GM18861 (cell line): ENCODE results near the gene CFAP251.
"Not testable (repeated sequence)": the region's sequence is repeated elsewhere in the genome, so short reads cannot be mapped to it uniquely, and the experiment has no call there.

Source experiments
- ATAC-seq: cut with Tn5 transposase; IDR thresholded peaks from one replicate; pipeline ENCODE4 v1.9.1; 2021; ENCODE audit not compliant: unreplicated experiment

CFAP251 gene

GRCh38 chr12:122024132-122024785 is 105.9 kb downstream of the CFAP251 start:
- ATAC-seq = peak; percentile 32

DNA sequence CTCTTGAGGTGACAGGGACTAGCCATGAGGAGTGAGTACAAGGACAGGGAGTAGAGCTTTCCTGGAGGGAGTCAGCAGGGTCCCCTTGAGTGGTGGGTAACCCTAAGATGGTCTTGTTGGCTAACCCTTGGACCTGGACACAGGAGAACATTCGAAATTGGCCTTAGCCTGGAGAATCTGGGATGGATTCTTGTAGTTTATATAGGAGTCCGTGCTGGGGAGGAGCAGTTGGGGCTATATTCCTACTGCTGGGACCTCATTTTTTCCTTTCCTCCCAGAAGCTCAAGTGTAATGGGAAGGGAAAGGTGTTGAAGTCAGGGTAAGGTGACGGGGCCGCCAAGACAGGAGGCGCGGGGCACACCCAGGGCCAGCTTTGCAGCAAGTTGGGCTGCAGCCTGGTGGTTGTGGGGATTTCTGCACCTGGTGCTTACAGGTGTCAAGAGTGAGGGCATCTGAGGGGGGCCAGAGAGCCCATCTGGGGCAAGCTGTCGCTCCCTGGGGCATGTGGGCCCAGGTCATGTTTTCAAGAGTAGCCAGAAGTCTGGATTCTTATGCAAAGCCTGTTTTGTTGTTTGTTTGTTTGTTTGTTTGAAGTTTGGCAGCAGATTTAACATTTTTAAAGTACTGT is 108.4 kb downstream of the CFAP251 start:
- ATAC-seq = no peak

DNA sequence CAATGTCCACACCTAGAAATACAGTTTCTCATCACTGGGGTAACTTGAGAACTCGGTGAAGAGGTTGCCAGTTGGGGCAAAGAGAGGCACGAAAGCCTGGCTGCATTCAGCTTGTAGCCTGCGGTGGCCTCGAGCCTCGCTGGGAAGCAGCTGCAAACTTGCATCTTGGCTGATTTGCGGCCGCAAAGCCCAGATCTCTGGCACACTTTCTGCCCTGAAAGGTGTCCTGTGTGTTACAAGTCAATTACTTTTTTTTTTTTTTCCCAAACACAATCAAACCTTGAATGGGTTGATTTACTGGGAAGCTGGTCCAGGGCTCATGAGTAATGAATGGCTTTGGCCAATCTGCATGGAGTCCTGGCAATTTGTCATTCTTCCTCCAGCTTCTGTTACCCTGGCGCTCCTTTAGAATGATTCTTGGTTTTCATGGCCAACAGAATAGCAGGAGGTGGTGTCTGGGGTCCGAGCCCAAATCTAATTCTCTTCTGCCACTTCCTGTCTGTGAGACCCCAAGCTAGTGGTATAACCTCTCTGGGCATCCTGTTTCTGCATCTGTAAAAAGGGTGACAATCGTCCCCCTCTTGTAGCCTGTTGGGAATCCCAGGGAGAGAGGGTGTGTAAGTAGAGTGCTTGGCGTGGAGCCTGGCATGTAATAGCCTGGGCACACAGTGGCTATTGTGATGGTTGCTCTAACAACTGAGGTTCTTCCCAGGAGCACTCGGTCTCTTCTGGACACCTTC is 109.9 kb downstream of the CFAP251 start:
- no peak for ATAC-seq

GRCh38 chr12:122028905-122029560 is 110.6 kb downstream of the CFAP251 start:
- no peak for ATAC-seq

- ATAC-seq = no peak
Measured at GRCh38 chr12:122029620-122030423, 111.4 kb downstream of the CFAP251 start.

DNA sequence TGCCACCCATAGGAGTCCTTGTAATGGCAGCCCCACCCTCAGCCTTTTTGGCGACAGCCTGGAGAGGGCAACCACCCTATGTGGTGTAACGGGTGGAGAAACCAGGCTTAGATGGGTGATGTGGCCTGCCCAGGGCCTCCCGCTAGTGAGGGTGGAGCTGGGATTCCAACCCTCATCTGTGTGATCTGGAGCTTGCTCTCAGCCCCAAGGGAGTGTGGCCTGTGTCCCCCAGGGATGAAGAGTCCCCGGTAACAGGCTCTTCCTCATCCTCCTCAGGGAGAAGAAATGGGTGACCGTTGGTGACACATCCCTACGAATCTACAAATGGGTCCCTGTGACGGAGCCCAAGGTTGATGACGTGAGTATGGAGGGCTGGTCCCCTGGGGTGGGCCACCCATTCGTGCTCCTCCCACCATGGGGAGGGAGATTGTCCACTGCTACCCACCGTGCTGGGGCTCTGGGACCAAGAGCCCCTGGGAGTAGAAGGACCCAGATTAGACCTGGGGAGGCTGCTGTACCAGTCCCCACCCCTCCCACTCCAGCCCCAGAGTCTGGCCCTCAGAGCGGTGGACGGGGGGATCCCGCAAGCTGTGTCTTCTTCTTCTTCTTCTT is 112.1 kb downstream of the CFAP251 start:
- ATAC-seq = no peak

GRCh38 chr12:122031342-122032216 is 113.2 kb downstream of the CFAP251 start:
- no peak for ATAC-seq

DNA sequence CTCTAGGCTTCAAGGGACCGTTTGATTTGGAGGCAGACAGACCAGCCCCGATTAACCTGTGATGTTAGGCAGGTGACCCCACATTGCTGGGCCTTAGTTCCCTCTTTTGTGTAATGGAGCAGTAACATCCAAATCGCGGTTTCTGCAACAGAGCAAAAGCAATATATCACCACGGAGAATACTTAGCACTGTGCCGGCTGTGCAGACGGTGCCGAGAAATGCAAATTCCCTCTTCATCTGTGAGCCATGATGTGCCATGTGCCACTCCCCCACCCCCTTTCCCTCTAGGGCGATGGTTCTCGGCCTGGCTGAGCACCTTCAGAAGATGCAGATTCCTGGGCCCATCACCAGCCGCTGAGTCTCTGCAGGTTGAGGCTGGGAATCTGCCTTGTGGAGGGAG is 114.2 kb downstream of the CFAP251 start:
- ATAC-seq = no peak

DNA sequence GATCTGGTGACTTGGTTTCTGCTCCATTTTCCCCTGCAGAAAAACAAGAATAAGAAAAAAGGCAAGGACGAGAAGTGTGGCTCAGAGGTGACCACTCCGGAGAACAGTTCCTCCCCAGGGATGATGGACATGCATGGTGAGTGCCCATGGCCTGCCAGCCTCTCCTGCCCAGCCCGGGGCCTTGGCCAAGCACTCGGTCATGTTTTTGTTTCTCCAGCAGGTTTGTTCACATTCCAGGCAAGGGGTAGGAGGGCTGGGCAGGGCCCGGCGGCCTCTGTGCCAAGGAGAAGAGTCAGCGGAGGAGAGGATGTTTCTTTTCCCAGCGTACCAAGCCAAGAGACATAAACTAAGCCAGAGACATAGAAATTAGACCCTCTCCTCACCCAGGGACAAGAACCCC is 116.9 kb downstream of the CFAP251 start:
- no peak for ATAC-seq

- no peak for ATAC-seq
Measured at GRCh38 chr12:122036153-122036552, 117.8 kb downstream of the CFAP251 start.

GRCh38 chr12:122040579-122041386 is 122.4 kb downstream of the CFAP251 start:
- ATAC-seq = peak; percentile 67

- ATAC-seq = not testable (repeated sequence)
Measured at GRCh38 chr12:122041458-122041857, 123.1 kb downstream of the CFAP251 start.

GRCh38 chr12:122042910-122043309 is 124.5 kb downstream of the CFAP251 start:
- ATAC-seq = no peak

- ATAC-seq = no peak
Measured at GRCh38 chr12:122043476-122043875, 125.1 kb downstream of the CFAP251 start.

DNA sequence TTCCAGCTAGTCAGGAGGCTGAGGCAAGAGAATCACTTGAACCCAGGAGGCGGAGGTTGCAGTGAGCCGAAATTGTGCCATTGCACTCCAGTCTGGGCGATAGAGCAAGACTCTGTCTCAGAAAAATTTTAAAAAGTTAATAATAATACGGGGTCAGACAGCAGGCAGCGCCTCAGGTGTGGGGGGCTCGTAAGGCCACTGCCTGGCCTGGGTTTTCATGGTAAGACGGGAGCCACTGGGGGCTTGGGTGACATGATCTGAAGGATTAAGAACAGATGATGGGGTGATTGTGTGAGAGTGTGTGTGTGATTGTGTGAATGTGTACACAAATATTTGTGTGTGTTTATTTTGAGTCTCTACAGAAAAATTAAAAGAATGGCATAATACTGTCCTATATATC is 126.9 kb downstream of the CFAP251 start:
- no peak for ATAC-seq

- no peak for ATAC-seq
Measured at GRCh38 chr12:122046145-122046544, 127.8 kb downstream of the CFAP251 start.

- no peak for ATAC-seq
Measured at GRCh38 chr12:122048151-122048550, 129.8 kb downstream of the CFAP251 start.

DNA sequence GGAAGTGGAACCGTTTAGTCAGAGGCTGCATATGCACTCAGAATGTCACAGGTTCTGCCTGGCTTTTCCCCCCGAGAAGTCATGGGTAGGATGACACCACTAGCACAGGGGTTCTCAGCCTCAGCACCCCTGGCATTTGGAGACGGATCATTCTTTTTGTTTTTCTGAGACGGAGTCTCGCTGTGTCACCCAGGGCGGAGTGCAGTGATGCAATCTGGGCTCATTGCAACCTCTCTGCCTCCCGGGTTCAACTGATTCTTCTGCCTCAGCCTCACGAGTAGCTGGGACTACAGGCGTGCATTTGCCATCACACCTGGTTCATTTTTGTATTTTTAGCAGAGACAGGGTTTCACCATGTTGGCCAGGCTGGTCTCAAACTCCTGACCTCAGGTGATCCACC is 131.4 kb downstream of the CFAP251 start:
- no peak for ATAC-seq

DNA sequence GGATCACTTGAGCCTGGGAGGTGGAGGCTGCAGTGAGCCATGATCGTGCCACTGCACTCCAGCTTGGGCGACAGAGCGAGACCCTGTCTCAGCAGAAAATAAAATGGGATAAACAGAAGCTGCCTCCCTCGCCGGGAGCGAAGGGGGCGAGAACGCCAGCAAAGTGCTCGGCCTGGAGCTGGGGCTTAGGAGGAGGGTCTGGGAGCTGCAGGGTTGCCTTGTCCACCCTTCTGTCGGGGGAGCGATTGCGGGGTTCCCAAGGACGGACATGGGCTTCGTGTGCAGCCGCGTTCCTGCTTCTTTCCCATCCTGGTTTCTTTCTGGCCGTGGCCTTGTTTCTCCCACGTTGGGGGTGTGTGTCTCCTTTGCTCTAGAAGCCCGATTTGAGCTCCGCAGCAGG is 132.3 kb downstream of the CFAP251 start:
- ATAC-seq = no peak
